GM18519 (cell line): ENCODE results near the gene CACUL1.
"Not testable (repeated sequence)": the region's sequence is repeated elsewhere in the genome, so short reads cannot be mapped to it uniquely, and the experiment has no call there.

Experiments
- ATAC-seq: cut with Tn5 transposase; IDR thresholded peaks from one replicate; pipeline ENCODE4 v1.9.1; 2021; ENCODE audit warnings: mild to moderate bottlenecking, moderate library complexity; ENCODE audit not compliant: unreplicated experiment, low FRiP score

The CACUL1 gene

DNA sequence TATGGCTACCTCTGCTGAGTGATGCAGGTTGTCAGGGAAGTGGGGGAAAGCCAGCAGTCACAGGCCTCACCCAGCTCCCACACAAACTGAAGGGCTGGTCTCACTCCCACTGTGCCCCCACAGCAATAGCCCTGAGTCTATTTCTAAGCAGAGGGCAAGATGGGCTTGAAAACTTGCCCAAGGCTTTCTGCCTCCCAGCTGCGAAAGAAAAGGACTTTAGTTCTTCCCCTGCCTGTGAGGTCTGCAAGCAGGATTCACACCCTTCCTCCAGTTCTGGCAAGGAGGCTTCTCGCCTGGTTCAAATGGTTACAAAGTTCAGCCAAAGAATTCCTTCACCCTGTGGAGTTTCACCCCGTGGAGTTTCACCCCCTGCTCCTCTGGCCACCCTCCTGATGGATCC, 96.0 kb downstream of the CACUL1 start:
- ATAC-seq = no peak

DNA sequence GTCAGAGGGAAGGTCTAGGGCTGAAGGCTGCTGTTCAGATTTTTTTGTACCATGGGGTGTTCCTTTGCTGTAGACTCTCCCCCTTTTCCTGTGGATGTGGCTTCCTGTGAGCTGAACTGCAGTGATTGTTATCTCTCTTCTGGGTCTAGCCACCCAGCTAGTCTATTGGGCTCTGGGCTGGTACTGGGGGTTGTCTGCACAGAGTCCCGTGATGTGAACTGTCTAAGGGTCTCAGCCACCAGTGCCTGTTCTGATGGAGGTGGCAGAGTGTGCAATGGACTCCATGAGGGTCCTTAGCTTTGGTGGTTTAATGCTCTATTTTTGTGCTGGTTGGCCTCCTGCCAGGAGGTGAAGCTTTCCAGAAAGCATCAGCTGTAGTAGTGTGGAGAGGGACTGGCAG, 96.6 kb downstream of the CACUL1 start:
- ATAC-seq = not testable (repeated sequence)

GRCh38 chr10:118645294-118645693, 109.5 kb downstream of the CACUL1 start:
- not testable (repeated sequence) for ATAC-seq

- no peak for ATAC-seq
Observed at GRCh38 chr10:118642228-118642627, 112.5 kb downstream of the CACUL1 start.

DNA sequence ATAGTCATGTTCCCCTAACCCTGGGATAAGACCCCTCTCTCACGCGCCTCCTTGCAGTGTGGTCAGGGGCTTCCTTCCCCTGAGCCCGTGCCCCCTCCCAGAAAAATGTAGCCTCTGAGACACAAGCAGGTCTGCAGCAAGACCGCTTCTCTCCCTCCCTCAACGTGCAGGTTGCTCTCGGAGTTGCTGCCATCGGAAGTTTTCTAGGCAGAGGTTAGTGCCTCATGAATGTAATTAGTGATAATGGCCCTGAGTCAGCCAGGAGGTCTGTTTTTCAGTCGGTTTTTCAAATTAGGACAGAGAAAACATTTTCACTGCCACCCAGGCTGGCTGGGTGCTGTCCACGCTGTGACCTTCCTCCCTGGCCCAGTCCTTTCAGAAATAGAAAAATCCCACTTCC, 116.1 kb downstream of the CACUL1 start:
- no peak for ATAC-seq

DNA sequence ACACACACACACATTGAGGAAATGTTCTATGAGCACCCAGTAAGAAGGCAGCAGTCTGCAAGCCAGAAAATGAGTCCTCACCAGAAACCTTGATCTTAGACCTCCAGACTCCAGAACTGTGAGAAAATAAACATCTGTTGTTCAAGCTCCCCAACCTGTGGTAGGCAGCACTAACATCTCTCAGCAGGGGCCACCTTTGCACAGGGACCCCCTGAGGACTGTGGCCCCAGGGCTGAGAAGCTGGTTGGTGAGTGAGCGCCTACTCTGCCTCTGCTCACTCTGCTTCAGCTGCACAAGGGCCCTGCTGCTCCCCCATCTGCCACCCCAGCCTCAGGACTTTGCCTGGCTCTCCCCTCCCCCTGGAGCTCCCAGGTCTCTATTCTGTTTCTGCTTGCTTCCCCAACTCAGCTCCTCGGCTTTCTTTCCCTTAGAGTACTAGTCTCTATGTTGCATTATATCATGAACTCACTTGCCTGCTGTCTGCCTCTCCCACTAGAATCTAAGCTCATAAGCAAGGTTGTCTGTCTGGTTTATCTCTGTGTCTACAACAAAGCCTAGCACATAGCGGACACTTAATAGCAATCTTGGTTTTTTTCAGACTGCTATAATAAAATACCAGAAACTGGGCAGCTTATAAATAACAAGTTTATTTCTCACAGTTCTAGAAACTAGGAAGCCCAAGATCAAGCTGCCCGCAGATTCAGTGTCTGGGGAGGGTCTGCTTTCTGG, 118.9 kb downstream of the CACUL1 start:
- ATAC-seq = no peak

GRCh38 chr10:118633786-118634185, 121.0 kb downstream of the CACUL1 start:
- no peak for ATAC-seq

- no peak for ATAC-seq
Observed at GRCh38 chr10:118629211-118629610, 125.6 kb downstream of the CACUL1 start.

DNA sequence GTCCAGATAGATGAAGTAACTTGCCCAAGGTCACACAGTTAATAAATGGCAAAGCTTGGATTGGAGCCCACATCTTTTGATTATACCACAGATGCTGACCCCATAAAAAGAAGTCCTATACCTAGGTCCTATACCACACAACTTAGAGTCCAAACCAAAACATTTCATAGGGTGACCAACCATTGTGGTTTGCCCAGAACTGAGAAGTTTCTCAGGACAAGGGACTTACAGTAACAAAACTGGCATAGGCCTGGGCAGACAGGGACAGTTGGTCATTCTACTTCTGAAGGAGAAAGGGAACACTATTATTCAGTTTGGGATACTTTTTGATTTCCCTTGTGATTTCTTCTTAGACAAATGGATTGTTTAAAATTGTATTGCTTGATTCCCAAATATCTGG, 126.4 kb downstream of the CACUL1 start:
- ATAC-seq = no peak

DNA sequence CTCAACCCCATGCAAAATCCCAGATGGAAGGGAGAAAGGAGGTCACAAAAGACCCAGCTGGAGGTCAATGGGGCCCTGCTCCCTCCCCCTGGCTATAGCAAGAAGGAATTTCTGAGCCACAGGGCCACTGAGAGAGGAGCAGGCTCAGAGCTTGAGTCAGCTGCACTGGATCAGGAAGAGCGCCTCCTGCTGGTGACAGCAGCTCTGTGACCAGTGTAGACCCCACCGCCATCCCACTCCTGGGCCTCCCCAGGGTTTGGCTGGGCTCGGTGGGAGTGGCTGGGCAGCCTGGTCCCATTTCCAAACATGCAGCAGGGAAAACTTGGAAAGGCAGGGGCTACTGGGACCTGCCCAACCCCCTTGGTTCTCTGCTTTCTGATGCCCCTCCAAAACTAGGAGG, 127.8 kb downstream of the CACUL1 start:
- ATAC-seq = no peak
